GM12891 (cell line): ENCODE data around the gene BACH2.

ENCODE experiments used
- PAX5 ChIP-seq: IDR thresholded peaks from 2 replicates; pipeline ENCODE4 v1.6.1; 2011; ENCODE audit warnings: low read length, moderate library complexity, mild to moderate bottlenecking; ENCODE audit not compliant: insufficient read depth, severe bottlenecking
- POLR2A ChIP-seq: IDR thresholded peaks from 2 replicates; pipeline ENCODE4 v1.6.1; 2011; ENCODE audit warnings: low read depth, low read length, control low read depth
- POLR2AphosphoS5 ChIP-seq: IDR thresholded peaks from 2 replicates; pipeline ENCODE4 v1.6.1; 2011; ENCODE audit warnings: low read depth, low read length, control low read depth
- POU2F2 ChIP-seq: IDR thresholded peaks from 2 replicates; pipeline ENCODE4 v1.6.1; 2011; ENCODE audit warnings: low read depth, mild to moderate bottlenecking, control low read depth, low read length, moderate library complexity
- SPI1 ChIP-seq: IDR thresholded peaks from 2 replicates; pipeline ENCODE4 v1.6.1; 2011; ENCODE audit warnings: low read depth, low read length, control low read depth
- TAF1 ChIP-seq: IDR thresholded peaks from 2 replicates; pipeline ENCODE4 v1.6.1; 2011; ENCODE audit warnings: low read depth, low read length, control low read depth

GRCh38 chr6:89916136-89916920 lies 380.3 kb downstream of the BACH2 start:
- TF ChIP-seq POLR2AphosphoS5 (no peak), POLR2A (no peak), TAF1 (no peak), PAX5 (no peak), SPI1 (no peak), POU2F2 (no peak)
